Glomerular visceral epithelial cell (primary cell): ENCODE results near the gene TPT1.

ENCODE experiments used
- DNase-seq: peaks from one replicate; pipeline ENCODE4 v3.0.0-alpha.2; 2016; ENCODE audit errors: extremely low spot score

TPT1 gene

GRCh38 chr13:45333977-45334922 lies 6.7 kb downstream of the TPT1 start:
- peak; percentile 66 for DNase-seq

DNA sequence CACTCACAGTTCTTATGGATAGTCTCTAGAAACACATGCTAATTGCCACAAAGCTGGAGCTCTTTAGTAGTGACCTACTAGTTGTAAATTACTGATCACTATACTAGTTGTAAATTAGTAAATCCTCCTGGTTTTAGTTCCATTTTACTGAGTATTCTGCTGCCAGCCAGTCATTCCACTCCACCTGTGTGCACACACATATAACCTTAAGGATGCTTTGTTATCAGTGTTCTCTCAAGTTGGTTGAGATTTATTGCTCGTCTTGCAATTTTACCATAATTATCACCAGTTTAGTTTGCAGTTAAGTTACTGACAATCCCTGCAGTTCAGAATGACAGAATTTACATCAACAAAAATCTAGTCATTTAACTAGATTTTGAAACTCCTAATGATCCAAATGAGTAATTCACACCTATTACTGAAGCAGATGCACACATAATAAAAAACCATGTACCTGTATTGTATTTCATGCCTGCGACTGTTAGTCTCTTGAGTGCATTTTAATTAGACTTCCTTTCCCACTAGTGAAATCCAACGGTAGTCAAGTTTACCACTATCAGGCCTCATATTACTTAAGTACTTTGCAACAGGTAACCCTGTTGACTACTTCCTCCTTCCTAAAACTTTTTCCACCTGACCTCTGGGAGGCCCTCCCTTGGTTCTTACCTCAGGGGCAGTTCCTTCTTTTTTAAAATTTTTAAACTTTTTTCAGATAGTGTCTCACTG lies 7.6 kb downstream of the TPT1 start:
- DNase-seq: no peak

GRCh38 chr13:45332831-45333219 lies 8.2 kb downstream of the TPT1 start:
- no peak for DNase-seq

- peak; percentile 77 for DNase-seq
Measured at GRCh38 chr13:45332036-45332830, 8.8 kb downstream of the TPT1 start.

DNA sequence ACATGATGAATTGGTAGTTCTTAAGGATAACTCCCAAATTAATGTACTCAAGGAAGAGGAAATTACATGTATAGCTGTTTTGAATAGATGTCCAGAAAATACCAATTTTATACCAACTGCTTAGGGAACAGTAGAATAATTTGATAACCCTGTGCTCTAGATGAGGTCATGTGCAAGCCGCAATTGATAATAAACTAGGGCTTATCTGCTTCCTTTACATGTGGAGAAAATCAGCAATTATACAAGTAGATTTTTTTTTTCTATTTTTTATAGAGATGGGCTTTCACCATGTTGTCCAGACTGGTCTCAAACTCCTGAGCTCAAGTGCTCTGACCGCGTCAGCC lies 9.3 kb downstream of the TPT1 start:
- no peak for DNase-seq

DNA sequence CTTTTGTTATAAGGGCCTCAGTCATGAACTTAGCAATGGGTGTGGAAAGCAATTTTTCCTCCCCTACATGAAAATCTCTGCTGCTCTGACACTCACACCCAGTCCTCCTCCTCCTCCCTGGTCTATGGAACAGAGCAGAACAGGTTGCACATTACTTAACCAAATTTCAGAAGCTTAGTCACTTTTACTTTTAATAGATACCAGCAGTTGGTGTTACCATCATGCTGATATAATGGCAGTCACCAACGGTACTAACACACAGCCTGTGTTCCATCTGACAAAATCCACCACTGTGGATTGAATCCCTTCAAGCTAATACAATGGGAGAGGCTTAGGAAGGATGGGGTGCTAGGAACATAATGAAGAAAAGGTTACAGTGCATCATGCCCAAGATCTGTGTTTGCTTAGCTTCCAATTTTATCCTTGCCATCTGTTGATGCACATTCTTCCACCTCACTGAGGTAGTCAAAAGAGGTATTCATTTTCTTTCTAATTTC lies 9.8 kb downstream of the TPT1 start:
- DNase-seq: no peak

- no peak for DNase-seq
Measured at GRCh38 chr13:45328661-45329111, 12.3 kb downstream of the TPT1 start.

DNA sequence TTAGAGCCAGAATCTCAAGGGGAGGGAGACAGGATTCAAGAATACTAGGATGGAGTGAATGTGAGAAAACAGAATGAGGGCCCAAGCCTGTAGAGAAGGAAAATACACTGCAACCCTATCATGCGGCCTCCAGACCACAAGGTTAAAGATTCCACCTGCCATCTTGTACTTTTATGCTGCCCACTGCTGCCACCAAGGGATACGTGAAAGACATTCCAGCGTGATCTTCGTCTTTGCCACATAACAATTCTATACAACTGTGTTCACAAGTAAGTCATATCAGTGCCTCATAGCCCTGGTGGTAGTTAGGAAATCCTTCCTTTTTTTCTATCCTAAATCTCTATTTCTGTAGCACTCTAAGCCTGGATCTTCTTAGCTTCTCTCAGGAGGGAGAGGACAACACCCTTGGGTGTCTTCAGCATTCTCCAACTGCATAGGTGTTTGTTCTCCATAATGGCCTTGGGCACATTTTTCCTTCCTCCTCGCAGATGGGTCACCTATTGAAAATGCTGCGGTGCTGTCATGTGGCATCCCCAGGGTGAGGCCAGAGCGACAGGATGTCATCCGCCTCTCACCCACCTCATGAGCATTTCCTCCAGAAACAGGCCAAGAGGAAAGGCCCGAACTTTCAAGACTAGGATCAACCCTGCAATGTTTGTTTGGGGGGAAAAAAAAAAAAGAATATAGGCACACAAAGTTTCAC lies 13.6 kb downstream of the TPT1 start:
- no peak for DNase-seq

DNA sequence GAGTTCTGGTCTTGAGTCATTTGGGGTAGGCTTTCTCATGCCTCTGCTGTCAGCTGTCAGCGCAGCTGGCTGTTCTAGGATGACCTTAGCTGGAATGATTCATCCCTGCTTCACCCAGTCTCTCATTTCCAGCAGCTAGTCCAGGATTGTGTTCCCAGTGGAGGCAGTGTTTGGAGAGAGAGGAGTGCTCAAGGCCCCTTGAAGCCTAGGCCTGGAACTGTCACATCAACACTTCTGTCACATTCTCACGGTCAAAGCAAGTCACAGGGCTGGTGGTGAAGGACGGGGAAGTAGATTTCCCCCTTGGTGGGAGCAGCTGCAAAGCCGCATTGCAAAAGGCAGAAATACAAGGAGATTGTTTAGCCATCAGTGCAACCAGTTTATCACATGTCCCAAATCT lies 15.2 kb downstream of the TPT1 start:
- peak; percentile 74 for DNase-seq

- no peak for DNase-seq
Measured at GRCh38 chr13:45320876-45321629, 19.9 kb downstream of the TPT1 start.

DNA sequence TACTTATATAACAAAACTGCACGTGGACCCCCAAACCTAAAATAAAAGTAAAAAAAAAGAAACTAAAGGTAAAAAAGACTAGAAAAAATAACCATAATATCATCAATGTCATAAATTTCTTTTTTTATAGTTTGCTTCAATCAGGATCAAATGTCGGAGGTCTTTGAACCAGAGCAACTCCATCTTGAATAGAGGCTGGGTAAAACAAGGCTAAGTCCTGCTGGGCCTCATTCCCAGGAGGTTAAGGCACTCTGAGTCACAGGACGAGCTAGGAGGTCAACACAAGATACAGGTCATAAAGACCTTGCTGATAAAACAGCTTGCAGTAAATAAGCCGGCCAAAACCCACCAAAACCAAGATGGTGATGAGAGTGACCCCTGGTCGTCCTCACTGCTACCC lies 24.0 kb downstream of the TPT1 start:
- DNase-seq: no peak

DNA sequence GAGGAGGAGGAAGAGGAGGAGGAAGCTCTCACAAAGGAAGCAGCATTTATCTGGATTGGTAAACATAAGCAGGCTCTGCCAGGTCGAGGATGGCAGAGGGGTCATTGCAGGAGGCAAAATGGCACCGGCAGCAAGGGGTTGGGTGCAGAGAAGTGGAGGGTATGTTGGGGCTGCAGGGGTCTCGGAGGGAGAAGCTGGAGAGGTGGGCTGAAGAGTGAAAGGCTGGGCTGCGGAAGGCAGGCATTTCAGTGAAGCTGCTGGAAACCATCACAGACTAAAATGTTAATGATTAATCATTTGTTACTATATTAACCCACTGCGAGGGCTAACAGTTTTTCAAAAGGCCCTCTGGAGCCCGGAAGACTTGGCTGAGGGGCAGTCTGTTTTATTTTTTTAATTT lies 24.6 kb downstream of the TPT1 start:
- DNase-seq: peak; percentile 37

DNA sequence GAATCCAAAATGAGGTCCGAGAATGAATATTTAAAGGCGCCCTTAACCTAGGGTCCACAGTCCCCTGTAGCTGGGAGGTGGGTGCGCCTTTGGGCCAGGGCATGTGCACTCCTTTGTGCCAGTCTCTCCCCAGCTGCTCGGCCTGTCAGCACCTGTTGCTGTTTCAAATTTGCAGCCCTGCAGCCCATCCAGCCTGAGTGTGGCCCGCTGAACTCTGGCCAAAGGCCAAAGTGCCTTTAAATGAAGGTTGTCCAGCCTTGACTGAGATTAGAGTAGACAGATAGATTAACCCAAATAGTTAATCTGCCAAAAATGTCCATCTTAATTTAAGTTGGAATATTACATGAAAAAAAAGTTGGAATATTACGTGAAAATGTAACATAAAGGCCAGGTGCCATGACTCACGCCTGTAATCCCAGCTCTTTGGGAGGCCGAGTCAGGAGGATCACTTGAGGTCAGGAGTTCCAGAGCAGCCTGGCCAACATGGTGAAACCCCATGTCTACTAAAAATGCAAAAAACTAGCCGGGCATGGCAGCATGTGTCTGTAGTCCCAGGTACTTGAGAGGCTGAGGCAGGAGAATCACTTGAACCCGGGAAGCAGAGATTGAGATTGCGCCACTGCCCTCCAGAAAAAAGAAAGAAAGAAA lies 25.3 kb downstream of the TPT1 start:
- no peak for DNase-seq

DNA sequence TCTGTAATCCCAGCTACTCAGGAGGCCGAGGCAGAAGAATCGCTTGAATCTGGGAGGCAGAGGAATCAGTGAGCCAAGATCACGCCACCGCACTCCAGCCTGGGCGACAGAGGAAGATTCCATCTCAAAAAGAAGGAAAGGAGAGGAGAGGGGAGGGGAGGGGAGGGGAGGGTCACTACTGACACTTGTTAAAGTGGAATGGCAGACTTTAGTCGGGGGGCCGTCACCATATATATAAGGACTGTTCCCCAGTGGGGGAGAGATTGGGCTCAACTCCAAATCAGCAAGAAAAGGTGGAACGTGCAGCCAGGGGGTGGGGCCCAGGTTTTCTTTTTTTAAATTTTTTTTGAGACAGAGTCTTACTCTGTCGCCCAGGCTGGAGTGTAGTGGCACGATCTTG lies 26.2 kb downstream of the TPT1 start:
- no peak for DNase-seq

- DNase-seq: no peak
Measured at GRCh38 chr13:45310341-45311131, 30.4 kb downstream of the TPT1 start.

DNA sequence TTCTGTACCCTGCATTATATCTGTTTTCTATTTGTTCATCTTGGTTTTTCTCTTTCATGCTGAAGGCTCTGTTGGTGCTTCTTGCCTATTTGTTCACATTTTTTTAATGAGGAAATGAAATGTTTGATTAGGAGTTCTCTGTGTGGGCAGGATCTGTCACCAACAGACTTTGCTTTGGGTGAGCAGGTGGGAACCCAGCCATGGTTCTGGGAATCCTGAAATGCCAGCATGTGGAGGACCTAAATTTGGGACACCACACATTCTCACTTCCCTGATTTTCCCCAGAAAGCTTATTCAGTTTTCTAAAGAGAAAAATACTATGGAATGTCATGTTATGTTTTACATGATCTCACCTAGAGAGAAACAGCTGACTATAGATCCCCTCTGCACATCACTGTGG lies 34.0 kb downstream of the TPT1 start:
- DNase-seq: no peak

DNA sequence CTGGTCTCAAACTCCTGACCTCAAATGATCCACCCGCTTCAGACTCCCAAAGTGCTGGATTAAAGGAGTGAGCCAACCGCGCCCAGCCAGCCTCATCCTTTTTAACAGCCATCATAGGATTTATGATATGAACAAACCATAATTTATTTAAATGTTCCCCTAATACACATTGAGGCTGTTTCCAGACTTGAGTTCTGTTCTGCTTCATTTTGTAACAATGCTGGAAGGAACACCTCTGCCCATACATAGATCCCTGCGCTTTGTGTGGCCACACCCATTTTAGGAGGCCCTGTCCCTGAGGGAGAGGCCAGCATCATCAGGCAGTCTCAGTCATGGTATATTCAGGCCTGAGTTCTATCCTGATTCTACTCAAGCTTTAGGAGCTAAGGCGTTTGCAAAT lies 35.9 kb downstream of the TPT1 start:
- DNase-seq: no peak

GRCh38 chr13:45303866-45304265 lies 37.1 kb downstream of the TPT1 start:
- DNase-seq: no peak

DNA sequence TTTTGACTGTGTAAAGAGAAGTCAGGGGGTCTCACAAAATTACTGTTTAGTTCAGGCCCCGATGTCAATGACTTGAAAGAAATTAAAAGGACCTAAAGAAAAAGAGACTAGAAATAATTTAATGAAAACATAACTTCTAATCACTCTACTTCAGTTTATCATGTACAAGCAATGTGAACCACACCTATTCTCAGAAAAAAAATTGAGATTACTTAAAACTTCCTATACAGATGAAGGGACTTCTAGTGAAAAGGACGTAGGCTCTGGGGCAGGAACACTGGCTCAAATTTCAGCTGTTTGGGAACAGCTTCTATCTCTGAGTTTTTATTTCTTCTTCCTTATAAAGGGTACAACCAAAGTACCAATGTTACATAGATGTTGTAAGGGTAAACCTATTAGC lies 38.0 kb downstream of the TPT1 start:
- DNase-seq: no peak
